ENCODE data around the gene SFT2D1.

GRCh38 chr6:166352923-166353322 is 10.6 kb upstream of the SFT2D1 start:
- TF ChIP-seq POLR2A (IDR thresholded peaks at IDR 0.05) (no peak), CTCF (IDR thresholded peaks at IDR 0.05) (no peak)

Data from stomach (tissue), 4 donors.